Measurements from ENCODE around the gene GDF11.

Gene GDF11

GRCh38 chr12:55702861-55703260 is 40.1 kb upstream of the GDF11 start:
- TF ChIP-seq CTCF (IDR thresholded peaks at IDR 0.05; ENCODE audit: control insufficient read depth, insufficient read depth, low read depth, low read length, missing control alignments) = no peak
- DNase-seq (ENCODE audit: low read depth) = no peak
- no peak overlapping the region for H3K4me3 ChIP-seq (ENCODE audit: control insufficient read depth, low read depth, low read length)

GRCh38 chr12:55703288-55703687 is 39.6 kb upstream of the GDF11 start:
- H3K4me3 ChIP-seq (ENCODE audit: control insufficient read depth, low read depth, low read length) = no peak overlapping the region
- no peak for TF ChIP-seq CTCF (IDR thresholded peaks at IDR 0.05; ENCODE audit: control insufficient read depth, insufficient read depth, low read depth, low read length, missing control alignments)
- no peak for DNase-seq (ENCODE audit: low read depth)

- no peak for TF ChIP-seq CTCF (IDR thresholded peaks at IDR 0.05; ENCODE audit: control insufficient read depth, insufficient read depth, low read depth, low read length, missing control alignments)
- no peak overlapping the region for H3K4me3 ChIP-seq (ENCODE audit: control insufficient read depth, low read depth, low read length)
- DNase-seq (ENCODE audit: low read depth) = no peak
Measured at GRCh38 chr12:55703901-55704761, 38.8 kb upstream of the GDF11 start.

GRCh38 chr12:55704824-55705718 is 37.9 kb upstream of the GDF11 start:
- TF ChIP-seq CTCF (IDR thresholded peaks at IDR 0.05; ENCODE audit: control insufficient read depth, insufficient read depth, low read depth, low read length, missing control alignments) = no peak
- no peak for DNase-seq (ENCODE audit: low read depth)
- no peak overlapping the region for H3K4me3 ChIP-seq (ENCODE audit: control insufficient read depth, low read depth, low read length)

- peak; percentile 36 for TF ChIP-seq CTCF (IDR thresholded peaks at IDR 0.05; ENCODE audit: control insufficient read depth, insufficient read depth, low read depth, low read length, missing control alignments)
- DNase-seq (ENCODE audit: low read depth) = no peak
- H3K4me3 ChIP-seq (ENCODE audit: control insufficient read depth, low read depth, low read length) = no peak overlapping the region
Measured at GRCh38 chr12:55705782-55706402, 37.0 kb upstream of the GDF11 start.

GRCh38 chr12:55706568-55707218 is 36.2 kb upstream of the GDF11 start:
- no peak overlapping the region for H3K4me3 ChIP-seq (ENCODE audit: control insufficient read depth, low read depth, low read length)
- no peak for DNase-seq (ENCODE audit: low read depth)
- TF ChIP-seq CTCF (IDR thresholded peaks at IDR 0.05; ENCODE audit: control insufficient read depth, insufficient read depth, low read depth, low read length, missing control alignments) = no peak
